GM18907 (cell line): Measurements from ENCODE around the gene CWC22.
A peak's percentile ranks its signal among the peaks of the same experiment; 100 is the strongest.
"Not testable (repeated sequence)": the region's sequence is repeated elsewhere in the genome, so short reads cannot be mapped to it uniquely, and the experiment has no call there.

ENCODE experiments used
- ATAC-seq: cut with Tn5 transposase; IDR thresholded peaks from one replicate; pipeline ENCODE4 v1.9.1; 2021; ENCODE audit warnings: mild to moderate bottlenecking, moderate library complexity; ENCODE audit not compliant: unreplicated experiment

CWC22 gene

DNA sequence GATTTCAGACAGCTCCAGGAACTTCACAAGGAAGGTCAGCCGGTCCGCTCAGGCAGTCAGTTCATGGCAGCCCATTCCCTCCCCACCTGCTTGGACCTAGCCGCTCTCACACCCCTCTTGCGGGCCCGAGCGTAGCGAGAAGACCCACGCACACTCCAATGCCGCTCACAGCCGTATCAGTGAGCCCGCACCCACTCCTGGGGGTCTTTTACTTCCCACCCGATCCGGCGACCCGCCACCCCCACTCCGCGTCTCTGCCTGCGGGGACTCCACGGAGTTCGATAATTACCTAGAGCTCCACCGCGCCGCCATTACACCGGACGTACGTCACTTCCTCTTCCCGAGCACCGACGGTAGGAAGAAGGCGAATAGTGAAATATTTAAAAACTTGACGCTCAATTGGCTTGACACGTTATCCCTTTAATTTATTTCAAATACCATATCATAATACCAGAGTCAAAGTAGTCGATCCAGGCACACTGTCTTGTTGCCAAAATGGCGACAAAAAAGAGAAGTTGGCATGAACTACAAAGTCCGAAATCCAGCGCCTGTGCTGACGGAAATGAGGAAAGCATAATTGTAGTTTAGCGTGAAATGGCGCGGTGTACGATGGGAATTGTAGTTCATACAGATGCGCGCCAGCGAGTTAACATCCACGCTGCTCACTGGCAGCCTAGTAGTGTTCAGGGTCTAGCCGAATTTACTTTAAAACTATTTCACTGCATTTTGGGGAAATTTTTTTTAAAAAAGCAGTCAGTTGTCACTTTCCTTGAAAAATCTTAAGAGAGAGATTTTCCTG, at the start of gene CWC22:
TSS of gene CWC22 (minus strand) at position 517 of the 799 bp plus-strand sequence. CDS start 13,956 bp downstream, outside the sequence.
- peak; percentile 98 for ATAC-seq

DNA sequence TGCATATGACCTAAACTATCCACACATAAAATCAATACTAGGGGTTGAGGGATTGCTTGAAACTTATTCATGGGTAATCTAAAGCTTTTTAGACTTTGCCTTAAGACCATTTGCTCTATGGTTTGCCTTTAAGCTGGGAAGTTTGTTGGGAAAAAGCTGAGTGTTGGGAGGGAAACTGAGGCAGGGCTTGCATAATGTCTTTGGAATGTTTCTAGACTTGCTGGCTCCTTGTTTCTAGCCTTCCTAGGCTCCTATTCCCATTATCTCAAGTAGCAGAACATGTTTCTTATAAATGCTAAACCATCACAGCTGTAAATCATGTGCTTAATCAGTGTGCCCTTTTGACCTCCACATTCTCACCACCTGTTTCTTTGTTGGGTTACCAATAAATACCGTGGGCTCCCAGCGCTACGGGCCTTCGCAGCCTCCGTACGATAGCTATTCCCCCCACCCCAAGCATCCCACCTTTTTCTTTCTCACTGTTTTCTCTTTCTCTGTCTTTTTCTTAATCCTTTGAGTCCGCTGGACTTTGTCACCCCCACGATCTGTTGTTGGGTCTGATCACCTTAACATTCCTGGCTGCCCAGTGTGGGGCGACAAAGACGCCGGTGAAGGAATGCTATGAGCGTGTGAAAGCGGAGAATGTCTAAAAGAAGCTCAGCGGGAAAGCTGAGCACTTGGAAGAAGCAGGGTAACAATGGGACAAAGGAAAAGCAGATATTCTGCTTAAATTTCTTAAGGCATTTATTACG, 49.4 kb upstream of the CWC22 start:
- ATAC-seq = no peak

DNA sequence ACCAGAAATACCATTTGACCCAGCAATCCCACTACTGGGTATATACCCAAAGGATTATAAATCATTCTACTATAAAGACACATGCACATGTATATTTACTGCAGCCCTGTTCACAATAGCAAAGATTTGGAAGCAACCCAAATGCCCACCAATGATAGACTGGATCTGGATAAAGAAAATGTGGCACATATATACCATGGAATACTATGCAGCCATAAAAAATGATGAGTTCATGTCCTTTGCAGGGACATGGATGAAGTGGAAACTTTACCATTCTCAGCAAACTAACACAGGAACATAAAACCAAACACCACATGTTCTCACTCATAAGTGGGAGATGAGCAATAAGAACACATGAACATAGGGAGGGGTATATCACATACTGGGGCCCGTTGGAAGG, 47.5 kb upstream of the CWC22 start:
- ATAC-seq = not testable (repeated sequence)

DNA sequence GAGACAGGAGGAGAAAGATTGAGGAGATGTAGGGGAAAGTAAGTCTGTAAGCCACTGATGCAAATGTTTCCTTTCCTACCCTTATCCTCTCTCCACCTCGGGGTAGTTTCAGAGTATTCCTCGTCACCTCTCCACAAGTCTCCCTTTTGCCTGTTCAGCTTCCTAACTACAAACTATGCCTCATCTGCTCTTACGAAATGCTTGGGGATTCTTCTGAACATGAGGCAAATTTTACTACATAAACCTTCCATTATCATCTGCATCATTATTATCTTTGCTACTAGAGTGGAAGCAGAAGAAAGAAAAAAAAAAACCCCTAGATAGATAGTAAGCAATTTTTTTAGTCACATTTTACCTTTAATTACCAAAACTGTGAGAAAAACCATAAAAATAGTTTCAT, 43.1 kb upstream of the CWC22 start:
- no peak for ATAC-seq

DNA sequence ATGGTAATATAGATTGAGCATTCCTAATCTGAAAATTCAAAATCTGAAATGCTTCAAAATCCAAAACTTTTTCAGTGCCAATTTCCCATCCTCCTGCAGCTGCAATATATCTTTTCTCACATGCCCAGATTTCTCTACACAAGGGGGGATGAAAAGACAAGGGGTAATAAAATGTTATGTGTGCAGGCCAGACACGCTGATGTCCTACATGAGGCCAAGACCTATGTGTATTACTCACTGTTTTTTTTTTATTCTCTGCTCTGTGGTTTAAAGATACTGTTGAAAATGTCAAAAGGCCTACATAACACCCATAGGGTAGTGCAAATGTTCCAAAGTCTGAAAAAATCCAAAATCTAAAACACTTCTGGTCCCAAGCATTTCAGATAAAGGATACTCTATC, 41.2 kb upstream of the CWC22 start:
- no peak for ATAC-seq

DNA sequence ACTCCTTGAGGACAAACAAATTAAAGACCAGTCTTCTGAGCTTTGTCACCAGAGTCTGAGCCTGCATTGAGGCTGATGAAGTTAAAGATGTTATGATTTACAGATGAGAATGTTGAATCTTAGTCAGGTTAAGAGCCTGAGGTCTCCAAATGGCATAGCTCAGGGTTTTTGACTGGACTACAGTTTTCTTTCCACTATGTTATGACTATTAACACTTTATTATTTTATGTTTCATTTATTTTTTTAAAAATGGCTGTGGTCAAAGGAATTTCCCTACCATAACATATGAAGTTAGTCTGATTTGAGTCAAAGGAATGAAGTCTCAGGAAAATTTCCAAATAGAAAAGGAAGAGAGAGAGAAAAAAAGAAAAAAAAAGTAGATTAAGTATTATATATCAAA, 39.7 kb upstream of the CWC22 start:
- ATAC-seq = no peak

DNA sequence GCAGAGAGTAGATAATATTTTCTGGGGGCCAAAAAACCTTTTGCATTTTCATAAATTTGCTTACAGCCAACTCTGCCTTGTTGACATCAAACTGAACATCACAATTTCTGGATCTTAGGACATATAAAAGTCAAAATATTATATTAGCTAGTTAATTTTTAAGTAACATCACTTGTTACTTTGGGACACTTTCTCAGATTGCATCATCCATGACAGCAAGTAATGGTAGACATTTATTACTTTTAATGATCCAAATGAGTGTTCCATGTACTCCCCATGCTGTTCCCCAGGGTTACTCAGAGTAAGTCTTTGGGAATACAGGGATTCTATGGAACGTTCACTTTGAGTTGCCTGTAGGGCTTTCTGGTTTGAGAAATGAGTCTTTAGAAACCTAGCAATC, 39.1 kb upstream of the CWC22 start:
- ATAC-seq = no peak

DNA sequence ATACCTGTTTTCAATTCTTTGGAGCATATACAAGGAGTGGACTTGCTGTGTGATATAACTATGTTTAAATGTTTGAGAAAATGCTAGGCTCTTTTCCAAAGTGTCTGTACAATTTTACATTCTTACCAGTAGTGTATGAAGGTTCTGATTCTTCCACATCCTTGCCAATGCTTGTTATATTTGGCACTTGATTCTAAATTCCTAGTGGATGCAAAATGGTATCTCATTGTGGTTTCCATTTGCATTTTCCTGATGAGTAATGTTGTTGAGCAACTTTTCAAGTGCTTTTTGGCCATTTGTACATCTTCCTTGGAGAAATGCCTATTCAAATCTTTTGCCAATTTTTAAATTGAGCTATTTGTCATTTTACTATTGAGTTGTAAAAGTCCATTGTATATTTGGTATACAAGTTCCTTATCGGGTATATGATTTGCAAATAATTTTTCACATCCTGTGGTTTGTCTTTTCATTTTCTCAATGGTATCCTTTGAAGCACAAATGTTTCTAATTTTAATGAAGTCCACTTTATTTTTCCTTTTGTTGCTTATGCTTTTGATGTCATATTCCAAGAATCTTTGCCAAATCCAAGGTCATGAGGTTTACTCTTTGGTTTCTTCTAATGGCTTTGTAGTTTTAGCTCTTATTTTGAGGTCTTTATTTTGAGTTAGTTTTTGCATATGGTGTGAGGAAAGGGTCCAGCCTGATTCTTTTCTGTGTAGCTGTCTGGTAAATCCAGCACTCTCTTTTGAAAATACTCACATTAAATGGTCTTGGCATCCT, 33.2 kb upstream of the CWC22 start:
- no peak for ATAC-seq

DNA sequence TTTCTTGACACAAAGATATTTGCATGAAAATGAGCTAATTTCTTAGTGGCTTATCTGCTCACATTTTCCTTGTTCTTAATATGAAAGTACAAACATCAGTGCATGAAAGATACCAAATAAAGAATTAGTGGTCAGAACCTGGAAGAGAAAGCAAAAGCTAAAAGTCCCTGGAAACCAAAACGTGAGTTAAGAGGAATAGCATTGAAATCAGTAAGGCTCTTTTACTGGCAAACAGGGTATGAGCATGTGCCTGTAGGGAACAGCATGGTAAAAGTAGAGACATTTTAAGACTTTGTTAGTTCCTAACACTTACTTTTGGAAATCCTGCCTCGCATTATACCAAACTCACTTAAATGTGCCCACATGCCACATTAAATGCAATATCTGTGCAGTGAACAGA, 31.9 kb upstream of the CWC22 start:
- ATAC-seq = no peak

DNA sequence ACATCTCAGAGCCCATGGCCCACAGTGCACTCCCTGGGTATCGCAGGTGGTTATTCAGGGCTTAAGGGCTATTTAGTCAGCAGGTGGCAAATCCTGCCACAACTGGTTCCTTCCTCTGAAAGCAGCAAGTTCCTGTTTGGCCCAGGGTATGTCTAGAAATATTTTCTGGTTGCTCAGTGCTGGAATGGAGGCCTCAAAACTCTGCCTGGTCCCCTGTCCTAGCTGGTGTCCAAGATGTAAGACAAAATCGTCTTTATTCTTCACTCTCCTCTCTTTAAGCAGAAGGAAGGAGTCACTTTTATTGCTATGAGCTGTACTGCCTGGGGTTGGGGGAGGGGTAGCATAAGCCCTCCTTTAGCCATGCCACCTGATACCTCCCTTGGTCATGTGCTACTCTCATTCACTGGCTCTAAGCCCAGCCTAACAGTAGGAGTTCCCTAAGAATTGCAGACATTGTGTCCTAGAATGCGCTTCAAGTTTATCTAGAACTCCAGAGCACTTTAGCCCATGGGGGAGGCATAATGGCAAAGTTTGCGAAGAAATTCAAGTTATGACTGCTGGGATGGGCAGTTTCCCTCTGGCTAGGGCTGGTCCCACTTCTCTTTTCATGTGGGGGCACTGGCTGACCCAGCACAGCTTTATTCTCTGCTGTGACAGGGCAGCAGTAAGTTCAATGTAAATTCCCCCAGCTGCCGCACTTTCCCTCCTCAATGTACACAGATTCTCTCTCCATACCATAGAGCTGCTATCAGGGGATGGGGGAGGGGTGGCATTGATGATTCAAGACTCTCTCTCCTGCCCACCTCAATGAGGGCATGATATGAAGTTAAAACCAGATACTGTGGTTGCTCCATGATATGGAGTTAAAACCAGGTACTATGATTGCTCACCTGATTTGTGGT, 27.1 kb upstream of the CWC22 start:
- ATAC-seq = no peak

DNA sequence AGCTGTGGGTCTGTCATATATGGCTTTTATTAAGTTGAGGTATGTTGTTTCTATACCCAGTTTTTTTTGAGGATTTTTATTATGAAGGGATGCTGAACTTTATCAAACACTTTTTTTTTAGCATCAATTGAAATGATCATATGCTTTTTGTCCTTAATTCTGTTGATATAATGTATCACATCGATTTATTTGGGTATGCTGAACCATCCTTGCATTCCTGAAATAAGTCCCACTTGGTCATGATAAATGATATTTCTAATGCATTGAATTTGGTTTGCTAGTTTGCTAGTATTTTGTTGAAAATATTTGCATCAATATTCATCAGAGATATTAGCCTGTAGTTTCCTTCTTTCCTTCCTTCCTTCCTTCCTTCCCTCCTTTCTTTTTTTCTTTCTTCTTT, 22.5 kb upstream of the CWC22 start:
- ATAC-seq = no peak

DNA sequence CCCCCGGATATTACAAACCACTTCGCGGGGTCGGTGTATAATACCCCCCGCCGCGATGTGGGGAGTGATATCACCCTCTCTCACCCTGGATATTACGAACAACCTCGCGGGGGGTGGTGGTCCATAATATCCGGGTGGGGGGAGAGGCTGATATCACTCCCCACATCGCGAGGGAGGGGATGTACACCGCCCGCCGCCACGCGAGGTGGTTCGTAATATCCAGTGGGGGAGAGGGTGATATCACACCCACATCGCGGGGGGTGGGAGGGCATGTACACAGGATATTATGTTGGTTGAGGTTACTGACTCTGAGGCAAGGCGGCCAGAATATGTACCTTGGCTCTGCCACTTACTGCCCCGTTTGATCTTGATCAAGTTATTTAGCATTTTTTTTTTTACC, 14.8 kb upstream of the CWC22 start:
- ATAC-seq = no peak

DNA sequence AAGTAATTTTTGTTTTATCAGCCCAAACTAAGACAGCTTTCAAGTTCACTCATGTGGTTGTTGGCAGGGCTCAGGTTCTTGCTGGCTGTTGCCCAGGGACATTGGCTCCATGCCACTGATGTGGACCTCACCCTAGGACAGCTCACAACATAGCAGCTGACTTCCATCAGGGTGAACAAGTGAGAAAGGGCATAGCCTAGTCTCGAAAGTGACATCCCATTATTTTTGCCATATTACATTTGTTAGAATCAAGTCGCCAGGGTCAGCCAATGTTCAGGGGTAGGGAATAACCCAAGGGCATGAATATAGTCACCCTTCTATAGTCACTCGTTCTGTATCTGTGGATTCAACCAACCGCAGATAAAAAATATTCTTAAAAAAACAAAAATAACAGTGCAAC, 10.7 kb upstream of the CWC22 start:
- no peak for ATAC-seq

DNA sequence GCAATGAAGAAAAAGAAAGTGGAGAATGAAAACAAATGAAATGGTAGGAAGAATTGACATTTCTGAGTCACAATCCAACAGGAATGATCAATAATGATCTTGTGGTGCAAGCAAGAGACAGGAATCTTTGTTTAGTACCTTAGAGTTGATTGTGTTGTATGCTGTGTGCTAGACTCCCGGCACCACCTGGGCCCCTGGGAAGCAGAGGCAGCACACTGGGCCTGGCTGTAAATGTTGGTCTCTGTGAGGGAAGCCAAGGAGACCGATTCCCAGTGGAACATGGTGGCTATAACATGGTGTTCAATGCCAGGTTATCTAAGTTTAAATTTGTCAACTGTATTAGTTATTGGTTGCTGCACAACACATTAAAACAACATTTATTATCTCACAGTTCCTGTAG, 9.8 kb upstream of the CWC22 start:
- no peak for ATAC-seq

DNA sequence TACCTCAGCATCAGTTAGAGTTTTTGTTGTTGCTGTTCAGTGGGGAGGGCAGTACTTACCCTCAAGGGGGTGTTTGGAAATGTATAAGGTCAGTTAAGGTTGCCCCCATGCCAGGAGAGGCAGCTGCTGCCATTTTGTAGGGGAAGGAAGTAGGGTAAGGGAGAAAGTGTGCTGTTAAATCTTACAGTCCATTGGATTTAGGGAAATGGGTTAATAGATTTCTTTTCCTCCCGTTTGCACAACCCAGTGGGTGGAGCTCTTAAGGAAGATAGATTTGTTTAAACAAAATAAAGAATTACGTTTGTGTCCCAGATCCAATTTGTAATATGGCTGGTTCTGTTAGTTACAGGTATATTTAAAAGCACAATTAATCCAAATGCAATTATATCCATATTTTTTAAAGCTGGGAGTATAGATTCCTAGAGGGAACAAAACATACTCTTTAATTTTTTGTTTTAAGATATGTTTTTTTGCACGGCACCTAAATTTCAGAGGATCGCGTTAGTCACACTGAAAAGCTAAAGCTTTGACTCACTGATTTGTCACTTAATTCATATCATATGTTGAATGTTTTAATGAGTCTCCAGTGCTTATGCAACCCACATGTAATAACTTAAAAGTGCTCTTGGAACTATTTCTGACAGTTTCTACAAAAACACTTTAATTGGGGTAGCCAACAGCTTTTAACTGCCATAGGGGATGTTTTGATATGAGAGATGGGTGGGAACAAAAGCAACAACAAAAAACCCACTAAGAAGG, 9.0 kb upstream of the CWC22 start:
- no peak for ATAC-seq

DNA sequence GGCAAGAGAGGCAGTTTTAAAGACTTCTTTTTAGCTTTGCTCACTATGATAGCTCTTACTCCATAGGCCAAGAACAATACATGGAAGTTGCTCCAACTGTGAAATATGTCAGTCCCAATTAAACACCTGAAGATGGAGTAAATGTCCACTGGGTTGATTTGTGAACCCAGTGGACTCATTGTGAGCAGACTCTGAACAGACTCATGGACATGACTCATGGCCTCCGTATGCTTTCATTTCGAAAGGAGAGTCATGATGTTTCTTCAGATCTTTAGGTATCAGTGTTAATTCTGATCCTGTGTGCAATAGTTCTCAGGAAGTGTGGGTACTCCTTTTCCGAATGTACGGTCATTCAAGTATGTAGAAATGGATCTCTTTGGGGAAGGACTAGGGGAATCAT, 5.4 kb upstream of the CWC22 start:
- ATAC-seq = no peak

DNA sequence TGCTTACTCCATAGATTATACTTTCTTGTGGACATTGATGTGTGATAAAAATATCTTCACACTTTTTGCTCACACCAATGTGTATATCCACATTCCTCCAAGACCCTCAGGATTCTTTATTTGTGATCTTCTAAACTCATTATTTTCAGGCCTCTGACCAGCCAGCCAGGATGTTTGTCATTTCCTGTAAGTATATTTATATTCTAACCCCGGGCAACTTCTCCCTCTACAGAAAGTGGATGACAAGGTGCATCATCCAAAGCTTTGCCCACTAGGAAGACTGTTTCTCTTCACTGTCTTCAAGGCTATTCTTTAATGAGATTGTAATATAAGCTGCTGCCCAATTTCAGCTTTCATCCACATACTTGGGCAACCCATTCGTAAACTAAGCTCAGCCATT, 3.6 kb upstream of the CWC22 start:
- ATAC-seq = no peak

DNA sequence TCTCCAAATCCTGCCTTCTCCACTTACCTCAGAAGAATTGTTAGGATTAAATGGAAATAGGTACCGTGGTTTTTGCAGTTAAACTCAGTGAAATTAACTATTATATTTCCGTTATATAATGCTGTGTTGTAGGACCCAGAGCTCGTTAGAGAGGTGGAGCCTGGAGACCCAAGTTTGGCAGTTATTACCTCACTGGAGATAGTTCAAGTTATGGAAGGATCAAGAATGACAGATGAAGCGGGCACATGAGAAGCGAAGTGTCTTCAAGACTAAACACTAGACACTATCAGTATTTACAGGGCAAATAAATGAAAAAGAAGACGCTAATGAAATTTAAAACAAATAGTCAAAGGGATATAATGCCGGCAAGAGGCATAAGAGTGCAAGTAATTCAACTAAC, 866 bp downstream of the CWC22 start:
- ATAC-seq = no peak

DNA sequence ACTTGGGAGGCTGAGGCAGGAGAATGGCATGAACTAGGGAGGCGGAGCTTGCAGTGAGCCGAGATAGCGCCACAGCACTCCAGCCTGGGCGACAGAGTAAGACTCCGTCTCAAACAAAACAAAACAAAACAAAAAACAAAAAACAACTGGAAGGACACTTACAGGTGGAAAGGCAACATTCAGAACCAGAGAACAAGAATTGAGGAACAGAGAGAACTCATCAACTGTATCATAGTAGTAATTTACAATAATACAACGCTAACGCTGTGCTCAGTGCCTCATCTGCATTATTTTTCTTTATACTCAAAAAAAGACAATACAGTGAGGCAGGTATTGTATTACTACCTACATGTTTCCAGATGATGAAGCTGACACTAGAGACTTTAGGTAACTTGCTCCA, 1.6 kb downstream of the CWC22 start:
- ATAC-seq = not testable (repeated sequence)

DNA sequence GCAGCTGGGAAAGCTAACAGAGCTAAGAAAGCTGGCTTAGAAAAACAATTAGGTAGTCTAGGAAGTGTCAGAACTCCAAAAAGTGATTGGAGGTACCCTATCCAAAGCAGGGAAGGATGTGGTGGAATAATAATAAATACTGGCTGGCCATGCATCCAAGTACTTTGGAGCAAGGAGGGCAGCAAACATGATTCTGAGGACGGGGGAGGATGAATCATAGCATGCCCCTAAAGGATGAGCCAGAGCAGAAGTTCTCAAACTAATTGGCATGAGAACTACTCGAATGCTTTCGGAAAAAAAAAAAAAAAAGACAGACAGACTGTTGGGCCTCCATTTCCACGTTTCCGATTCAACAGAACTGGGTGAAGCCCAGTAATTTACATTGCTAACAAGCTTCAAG, 2.4 kb downstream of the CWC22 start:
- ATAC-seq = no peak
